HL-60 (cell line): Measurements from ENCODE around the gene BANP.
"Not testable (repeated sequence)": the region's sequence is repeated elsewhere in the genome, so short reads cannot be mapped to it uniquely, and the experiment has no call there.

Experiments used
- CTCF ChIP-seq: IDR thresholded peaks from one replicate; pipeline ENCODE4 v1.5.1; 2011; ENCODE audit warnings: low read length, control low read depth, inconsistent platforms; ENCODE audit not compliant: insufficient read depth
- GABPA ChIP-seq: IDR thresholded peaks from 2 replicates; pipeline ENCODE4 v1.6.1; 2012; ENCODE audit warnings: low read depth
- POLR2AphosphoS5 ChIP-seq: IDR thresholded peaks from 2 replicates; pipeline ENCODE4 v1.6.1; 2012; ENCODE audit warnings: low read depth
- REST ChIP-seq: IDR thresholded peaks from 2 replicates; pipeline ENCODE4 v1.6.1; 2012; ENCODE audit warnings: low read depth; ENCODE audit not compliant: insufficient replicate concordance
- SPI1 ChIP-seq: IDR thresholded peaks from 2 replicates; pipeline ENCODE4 v1.6.1; 2012; ENCODE audit warnings: low read depth, mild to moderate bottlenecking, borderline replicate concordance

GRCh38 chr16:88091221-88091971, 140.2 kb downstream of the BANP start:
- TF ChIP-seq CTCF, GABPA, POLR2AphosphoS5, REST, SPI1: not testable (repeated sequence)
